ENCODE data around the gene PAQR6. TPM values are rescaled to one million over a fixed set of nuclear protein-coding genes. Genes with fewer than 3 reads are reported as not detected.

The PAQR6 gene
- total RNA-seq, 1 donor from 2014 or later = 10.8 TPM

DNA sequence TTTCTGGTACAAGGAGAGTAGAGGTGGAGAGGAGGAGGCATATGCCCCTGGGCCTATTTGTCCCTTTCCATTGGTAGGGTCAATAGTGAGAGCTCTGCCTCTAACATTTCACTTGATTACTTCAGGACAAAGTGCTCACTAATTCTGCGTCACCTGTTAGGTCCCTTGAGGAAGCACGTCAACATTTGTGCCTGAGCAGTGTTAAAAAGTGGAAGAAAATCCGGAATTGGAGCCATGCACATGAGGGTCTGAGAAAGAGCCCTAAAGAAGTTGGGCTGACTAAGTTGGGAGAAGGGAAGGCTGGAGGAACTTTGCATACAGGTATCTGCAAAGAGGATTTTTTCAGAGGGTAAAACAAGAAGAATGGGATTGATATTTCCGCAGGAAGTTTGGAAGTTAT, 52.0 kb downstream of the PAQR6 start:
- no peaks in the 10 kb centered on the region for H3K36me3 Mint-ChIP-seq (ENCODE audit: unreplicated experiment)
- H3K4me3 Mint-ChIP-seq (ENCODE audit: unreplicated experiment) = peak overlapping the region; percentile 99
- TF ChIP-seq, protein P1, sequence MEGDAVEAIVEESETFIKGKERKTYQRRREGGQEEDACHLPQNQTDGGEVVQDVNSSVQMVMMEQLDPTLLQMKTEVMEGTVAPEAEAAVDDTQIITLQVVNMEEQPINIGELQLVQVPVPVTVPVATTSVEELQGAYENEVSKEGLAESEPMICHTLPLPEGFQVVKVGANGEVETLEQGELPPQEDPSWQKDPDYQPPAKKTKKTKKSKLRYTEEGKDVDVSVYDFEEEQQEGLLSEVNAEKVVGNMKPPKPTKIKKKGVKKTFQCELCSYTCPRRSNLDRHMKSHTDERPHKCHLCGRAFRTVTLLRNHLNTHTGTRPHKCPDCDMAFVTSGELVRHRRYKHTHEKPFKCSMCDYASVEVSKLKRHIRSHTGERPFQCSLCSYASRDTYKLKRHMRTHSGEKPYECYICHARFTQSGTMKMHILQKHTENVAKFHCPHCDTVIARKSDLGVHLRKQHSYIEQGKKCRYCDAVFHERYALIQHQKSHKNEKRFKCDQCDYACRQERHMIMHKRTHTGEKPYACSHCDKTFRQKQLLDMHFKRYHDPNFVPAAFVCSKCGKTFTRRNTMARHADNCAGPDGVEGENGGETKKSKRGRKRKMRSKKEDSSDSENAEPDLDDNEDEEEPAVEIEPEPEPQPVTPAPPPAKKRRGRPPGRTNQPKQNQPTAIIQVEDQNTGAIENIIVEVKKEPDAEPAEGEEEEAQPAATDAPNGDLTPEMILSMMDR (IDR thresholded peaks at IDR 0.05; ENCODE audit: partially characterized antibody, unreplicated experiment) = no peak
- H3K4me1 Mint-ChIP-seq (ENCODE audit: low read depth, unreplicated experiment) = peaks cover 16% of the 10 kb centered on the region
- peak overlapping the region; percentile 72 for H3K27ac Mint-ChIP-seq (ENCODE audit: unreplicated experiment)
- no peak for DNase-seq
- peaks cover 4% of the 10 kb centered on the region for H3K27me3 Mint-ChIP-seq (ENCODE audit: unreplicated experiment)
- peaks cover 5% of the 10 kb centered on the region for H3K9me3 Mint-ChIP-seq (ENCODE audit: unreplicated experiment)

DNA sequence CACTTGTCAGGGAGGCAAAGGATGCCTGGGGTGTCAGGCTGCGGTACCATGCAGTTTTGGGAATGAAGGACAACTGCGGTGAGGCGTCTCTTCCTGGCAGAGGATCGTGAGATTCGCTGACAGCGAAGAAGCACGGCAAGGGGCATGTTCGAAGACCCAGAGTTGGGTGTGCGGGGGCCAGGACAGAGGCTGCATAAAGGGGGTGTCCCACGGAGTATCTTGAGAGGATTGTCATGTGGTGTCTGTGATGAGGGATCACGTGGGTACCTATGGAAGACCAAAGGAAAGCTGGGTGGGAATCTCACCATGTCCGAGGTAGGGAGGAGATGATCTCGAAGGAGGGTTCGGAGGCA, 53.6 kb downstream of the PAQR6 start:
- peaks cover 16% of the 10 kb centered on the region for H3K4me1 Mint-ChIP-seq (ENCODE audit: low read depth, unreplicated experiment)
- H3K27me3 Mint-ChIP-seq (ENCODE audit: unreplicated experiment) = peaks cover 4% of the 10 kb centered on the region

DNA sequence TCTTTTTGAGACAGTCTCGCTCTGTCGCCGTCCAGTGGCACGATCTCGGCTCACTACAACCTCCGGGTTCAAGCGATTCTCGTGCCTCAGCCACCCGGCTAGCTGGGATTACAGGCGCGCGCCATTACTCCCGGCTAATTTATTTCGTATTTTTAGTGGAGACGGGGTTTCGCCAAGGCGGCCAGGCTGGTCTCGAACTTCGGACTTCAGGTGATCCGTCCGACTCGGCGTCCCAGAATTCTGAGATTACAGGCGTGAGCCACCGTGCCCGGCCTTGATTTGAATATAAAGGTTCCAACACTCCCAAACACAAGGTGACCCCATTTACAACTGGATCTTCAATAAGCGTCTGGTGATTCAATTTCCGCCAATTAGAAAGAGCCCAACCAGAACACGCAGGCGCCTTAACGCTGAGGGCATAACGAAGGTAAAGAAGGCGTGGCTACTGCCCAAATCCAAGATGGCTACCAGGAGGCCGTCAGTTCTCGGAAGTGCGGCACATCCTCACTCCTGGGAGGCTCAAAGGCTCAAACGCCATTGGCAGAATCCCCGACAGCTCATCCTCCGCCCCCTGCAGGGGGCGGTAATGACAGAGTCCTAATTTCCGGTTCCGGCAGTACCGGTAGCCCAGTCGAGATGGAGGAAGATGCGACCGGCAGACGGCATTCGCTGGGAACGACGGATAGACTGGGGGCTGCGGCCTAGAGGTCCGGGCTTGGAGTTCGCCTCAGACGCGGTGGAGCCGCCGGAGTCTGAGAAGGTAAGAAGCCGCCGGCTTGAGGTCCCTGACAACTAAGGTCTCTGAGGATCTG, 54.2 kb downstream of the PAQR6 start, which contains the start of gene SLC25A44:
SLC25A44 (plus strand) TSS at position 617 of the 812 bp plus-strand sequence. CDS start 5,744 bp downstream, outside the sequence.
- Mint-ChIP-seq H3K36me3 (ENCODE audit: unreplicated experiment) (no peaks in the 10 kb centered on the region), H3K9me3 (ENCODE audit: unreplicated experiment) (peaks cover 5% of the 10 kb centered on the region), H3K4me1 (ENCODE audit: low read depth, unreplicated experiment) (peaks cover 16% of the 10 kb centered on the region), H3K4me3 (ENCODE audit: unreplicated experiment) (peak within 1 kb of the TSS; percentile 99), H3K27ac (ENCODE audit: unreplicated experiment) (peak within 1 kb of the TSS; percentile 84), H3K27me3 (ENCODE audit: unreplicated experiment) (peaks cover 4% of the 10 kb centered on the region)
- peak; percentile 94 for DNase-seq
- TF ChIP-seq, protein P1 (IDR thresholded peaks at IDR 0.05; ENCODE audit: partially characterized antibody, unreplicated experiment) = peak; percentile 85

More for the DNA sequence above, 53.6 kb downstream of the PAQR6 start:
- TF ChIP-seq, protein P1 (IDR thresholded peaks at IDR 0.05; ENCODE audit: partially characterized antibody, unreplicated experiment) = no peak
- H3K9me3 Mint-ChIP-seq (ENCODE audit: unreplicated experiment) = peaks cover 5% of the 10 kb centered on the region
- H3K27ac Mint-ChIP-seq (ENCODE audit: unreplicated experiment) = peak overlapping the region; percentile 84
- no peak for DNase-seq
- H3K4me3 Mint-ChIP-seq (ENCODE audit: unreplicated experiment) = peak overlapping the region; percentile 99
- H3K36me3 Mint-ChIP-seq (ENCODE audit: unreplicated experiment) = no peaks in the 10 kb centered on the region

Other genes with a start within 250 kb of the PAQR6 start
- 199 TPM for gene SSR2, start 227.1 kb downstream of the PAQR6 start, total RNA-seq (ENCODE audit: unreplicated experiment)
- gene UBQLN4, start 194.3 kb downstream of the PAQR6 start, total RNA-seq (ENCODE audit: unreplicated experiment) = 52.4 TPM
- 47.0 TPM for gene LAMTOR2, start 193.3 kb downstream of the PAQR6 start, total RNA-seq (ENCODE audit: unreplicated experiment)
- not detected for gene RAB25, start 186.9 kb downstream of the PAQR6 start, total RNA-seq (ENCODE audit: unreplicated experiment)
- gene MEX3A, start 165.6 kb downstream of the PAQR6 start, total RNA-seq (ENCODE audit: unreplicated experiment) = 114 TPM
- 47.7 TPM for gene LMNA, start 133.3 kb downstream of the PAQR6 start, total RNA-seq (ENCODE audit: unreplicated experiment)
- gene SEMA4A, start 94.5 kb downstream of the PAQR6 start, total RNA-seq (ENCODE audit: unreplicated experiment) = 4.0 TPM
- gene SLC25A44, start 54.0 kb downstream of the PAQR6 start, total RNA-seq (ENCODE audit: unreplicated experiment) = 66.0 TPM
- 31.6 TPM for gene PMF1, start 35.0 kb downstream of the PAQR6 start, total RNA-seq (ENCODE audit: unreplicated experiment)
- not detected for gene BGLAP, start 5.9 kb downstream of the PAQR6 start, total RNA-seq (ENCODE audit: unreplicated experiment)
- gene SMG5, start 34.8 kb upstream of the PAQR6 start, total RNA-seq (ENCODE audit: unreplicated experiment) = 86.6 TPM
- gene TMEM79, start 36.3 kb upstream of the PAQR6 start, total RNA-seq (ENCODE audit: unreplicated experiment) = 2.4 TPM
- gene GLMP, start 47.6 kb upstream of the PAQR6 start, total RNA-seq (ENCODE audit: unreplicated experiment) = 35.4 TPM
- not detected for gene VHLL, start 51.3 kb upstream of the PAQR6 start, total RNA-seq (ENCODE audit: unreplicated experiment)
- 347 TPM for gene CCT3, start 90.2 kb upstream of the PAQR6 start, total RNA-seq (ENCODE audit: unreplicated experiment)
- gene TSACC, start 90.5 kb upstream of the PAQR6 start, total RNA-seq (ENCODE audit: unreplicated experiment) = not detected
- gene RHBG, start 121.2 kb upstream of the PAQR6 start, total RNA-seq (ENCODE audit: unreplicated experiment) = not detected